ENCODE measurements around the gene TFCP2.

TFCP2 gene

GRCh38 chr12:51197736-51198567 is 25.0 kb upstream of the TFCP2 start:
- DNase-seq, result no peak

DNA sequence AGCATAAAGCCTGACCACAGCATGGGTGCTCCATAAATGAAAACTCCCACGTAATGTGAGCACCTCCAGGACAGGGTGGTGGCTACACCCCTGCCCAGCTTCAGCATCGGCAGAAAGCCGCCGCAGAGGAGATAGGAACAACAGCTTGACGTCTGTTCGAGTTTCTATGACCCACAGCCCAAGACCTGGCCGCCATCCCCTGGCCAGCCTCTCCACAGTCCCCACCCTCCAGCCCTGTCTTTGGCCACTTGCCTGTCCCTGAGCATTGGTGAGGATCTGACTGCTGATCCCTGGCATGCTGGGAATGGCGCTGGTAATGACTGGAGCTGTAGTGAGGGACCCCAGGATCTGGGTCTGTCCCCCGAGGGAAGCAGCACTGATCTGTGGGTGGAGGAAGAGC is 23.6 kb upstream of the TFCP2 start:
- no peak for DNase-seq

DNA sequence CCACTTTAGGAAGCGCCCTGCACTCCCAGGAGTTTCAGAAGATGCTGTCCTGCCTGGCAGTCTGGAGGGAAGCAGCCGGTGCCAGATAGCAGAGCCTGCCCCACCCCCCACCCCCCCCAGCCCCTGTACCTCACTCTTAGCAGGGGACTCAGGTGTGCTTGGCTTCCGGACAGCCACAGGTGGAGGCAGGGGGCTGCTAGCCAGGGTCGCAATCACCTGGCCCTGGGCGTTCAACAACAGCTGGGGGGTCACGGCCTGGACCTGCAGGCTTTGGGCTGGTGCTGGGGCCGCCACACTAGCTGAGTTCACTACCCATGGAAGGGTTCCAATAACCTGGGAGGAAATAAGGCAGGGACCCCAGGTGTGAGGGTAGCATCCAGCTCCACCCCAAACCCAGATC is 22.9 kb upstream of the TFCP2 start:
- no peak for DNase-seq

- no peak for DNase-seq
Observed at GRCh38 chr12:51192284-51192671, 19.3 kb upstream of the TFCP2 start.

DNA sequence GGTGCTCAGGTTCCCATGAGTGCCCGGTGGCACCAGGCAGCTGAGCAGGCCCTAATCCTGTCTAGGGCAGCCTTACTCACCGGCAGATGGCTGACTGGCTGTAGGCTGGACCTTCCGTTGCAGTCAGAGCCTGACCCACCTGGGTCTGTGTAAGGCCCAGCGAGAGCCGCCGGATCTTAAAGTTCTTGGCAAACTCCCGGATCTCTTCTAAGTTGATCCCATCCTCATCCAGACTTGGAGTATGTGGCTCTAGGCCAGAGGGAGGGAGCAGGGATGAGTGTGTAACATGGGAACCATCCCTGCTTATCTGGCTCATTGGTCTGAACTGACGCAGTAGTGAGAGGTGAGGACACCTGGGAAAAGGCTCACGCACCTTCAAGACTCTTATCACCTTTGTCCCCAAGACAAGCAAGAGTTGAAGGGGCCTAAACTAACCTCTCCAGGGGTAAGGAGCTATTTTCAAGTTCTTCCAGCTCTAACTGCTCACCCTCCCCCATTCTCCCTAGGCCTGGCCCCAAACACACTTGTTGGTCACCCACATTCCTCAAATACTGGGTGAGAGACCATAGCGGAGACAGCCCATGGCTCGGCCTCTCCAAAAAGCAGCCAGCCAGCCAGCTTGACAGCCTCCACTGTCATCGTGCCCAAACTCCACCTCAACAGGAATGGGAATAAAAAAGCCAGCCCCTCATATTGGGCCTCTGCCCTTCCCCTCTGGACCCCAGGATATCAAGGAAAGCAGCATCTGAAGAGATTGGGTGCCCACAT is 18.8 kb upstream of the TFCP2 start:
- no peak for DNase-seq

GRCh38 chr12:51190820-51191219 is 17.9 kb upstream of the TFCP2 start:
- no peak for DNase-seq

DNA sequence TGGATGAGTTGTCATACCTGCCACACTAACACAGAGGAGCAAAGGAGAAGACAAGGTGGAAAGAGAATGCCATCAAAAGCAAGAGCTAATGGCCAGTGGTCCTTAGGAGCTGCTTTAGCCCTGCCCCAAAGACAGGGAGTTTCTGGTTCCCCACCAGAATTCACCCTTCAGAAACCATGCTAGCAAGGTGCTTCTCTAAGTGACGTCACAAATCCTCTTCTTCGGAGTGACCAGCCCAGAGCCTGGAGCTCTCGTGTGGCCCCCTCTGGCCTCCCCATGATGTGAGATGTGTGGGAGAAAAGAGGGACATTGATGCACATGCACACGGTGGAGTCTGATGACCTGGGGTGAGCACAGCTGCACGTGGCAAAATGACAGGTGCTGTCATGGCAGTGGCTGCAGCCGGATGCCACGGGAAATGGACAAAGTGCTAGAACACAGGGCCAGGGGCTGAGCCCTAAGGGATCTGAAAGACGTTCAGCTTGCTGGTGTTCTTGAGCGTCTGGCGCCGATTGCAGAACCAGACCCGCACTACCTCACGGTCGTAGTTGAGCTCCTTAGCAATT is 16.9 kb upstream of the TFCP2 start:
- no peak for DNase-seq

GRCh38 chr12:51188359-51189051 is 15.6 kb upstream of the TFCP2 start:
- DNase-seq, result no peak

GRCh38 chr12:51187370-51187987 is 14.5 kb upstream of the TFCP2 start:
- no peak for DNase-seq

DNA sequence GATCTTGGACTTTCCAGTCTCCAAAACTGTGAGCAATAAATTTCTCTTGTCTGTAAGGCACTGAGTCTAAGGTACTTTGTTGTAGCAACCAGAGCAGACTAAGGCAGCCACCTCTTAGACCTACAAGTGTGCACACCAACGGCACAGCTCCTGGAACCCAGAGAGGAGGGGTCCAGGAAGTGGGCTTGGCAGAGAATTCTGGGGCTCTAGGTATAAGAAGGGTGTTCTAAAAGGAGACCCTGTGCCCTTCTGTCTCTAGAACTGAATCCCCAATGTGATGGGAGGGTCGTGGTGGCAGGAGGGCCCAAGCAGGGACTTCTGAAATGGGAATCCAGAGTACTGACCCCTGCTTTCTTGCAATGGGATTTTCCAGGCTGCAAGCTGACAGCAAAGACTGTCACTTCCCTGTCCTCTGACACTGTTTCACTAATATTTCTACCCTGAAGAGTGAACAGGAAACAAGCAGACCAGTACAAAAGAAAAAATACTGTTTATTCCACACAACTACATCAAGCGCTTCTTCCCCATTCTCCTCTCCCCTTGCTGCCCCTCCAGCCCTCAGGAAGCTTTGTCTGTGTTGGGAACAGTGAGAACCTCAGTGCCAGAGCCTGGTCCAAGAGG is 13.6 kb upstream of the TFCP2 start:
- no peak for DNase-seq

GRCh38 chr12:51185171-51185717 is 12.3 kb upstream of the TFCP2 start:
- no peak for DNase-seq

DNA sequence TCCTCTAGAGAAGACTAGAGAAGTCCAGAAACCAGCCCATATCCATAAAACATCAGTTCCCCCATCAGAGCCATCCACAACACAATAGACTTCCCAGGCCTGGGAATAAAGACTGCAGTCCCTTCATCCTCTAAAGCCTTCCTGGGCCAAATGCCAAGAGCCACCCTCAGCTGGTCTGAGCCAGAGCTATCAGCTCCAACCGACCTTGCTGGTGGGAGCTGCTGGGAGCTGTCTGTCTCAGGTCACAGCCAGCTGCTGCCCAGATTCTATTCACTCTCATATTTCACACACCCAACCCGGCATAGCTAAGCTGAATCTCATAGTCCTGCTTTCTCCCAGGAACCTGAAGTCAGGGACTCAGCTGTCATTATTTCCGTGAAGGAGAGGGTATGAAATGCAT is 10.9 kb upstream of the TFCP2 start:
- DNase-seq, result no peak

GRCh38 chr12:51183349-51183748 is 10.4 kb upstream of the TFCP2 start:
- DNase-seq, result no peak

- no peak for DNase-seq
Observed at GRCh38 chr12:51181558-51181957, 8.6 kb upstream of the TFCP2 start.

GRCh38 chr12:51177897-51178296 is 5.0 kb upstream of the TFCP2 start:
- DNase-seq, result no peak

DNA sequence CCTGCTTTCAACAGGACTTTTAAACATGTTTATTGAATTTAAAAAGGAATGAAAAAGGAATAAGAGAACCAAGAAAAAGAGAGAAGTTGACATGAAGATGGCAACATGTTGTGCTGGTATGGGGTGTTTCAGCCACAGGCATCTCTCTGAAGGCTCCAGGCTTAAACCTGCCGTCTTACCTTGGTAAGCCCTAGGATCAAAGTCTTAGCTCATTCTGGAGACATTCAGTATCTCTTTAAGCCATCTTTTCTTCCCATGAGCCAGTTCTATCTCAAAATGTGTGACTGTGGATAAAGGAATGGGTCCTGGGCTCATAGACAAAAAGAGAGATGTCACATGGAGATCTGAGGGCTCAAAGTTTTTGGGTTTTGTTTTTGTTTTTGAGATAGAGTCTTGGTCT is 1.6 kb upstream of the TFCP2 start:
- no peak for DNase-seq

DNA sequence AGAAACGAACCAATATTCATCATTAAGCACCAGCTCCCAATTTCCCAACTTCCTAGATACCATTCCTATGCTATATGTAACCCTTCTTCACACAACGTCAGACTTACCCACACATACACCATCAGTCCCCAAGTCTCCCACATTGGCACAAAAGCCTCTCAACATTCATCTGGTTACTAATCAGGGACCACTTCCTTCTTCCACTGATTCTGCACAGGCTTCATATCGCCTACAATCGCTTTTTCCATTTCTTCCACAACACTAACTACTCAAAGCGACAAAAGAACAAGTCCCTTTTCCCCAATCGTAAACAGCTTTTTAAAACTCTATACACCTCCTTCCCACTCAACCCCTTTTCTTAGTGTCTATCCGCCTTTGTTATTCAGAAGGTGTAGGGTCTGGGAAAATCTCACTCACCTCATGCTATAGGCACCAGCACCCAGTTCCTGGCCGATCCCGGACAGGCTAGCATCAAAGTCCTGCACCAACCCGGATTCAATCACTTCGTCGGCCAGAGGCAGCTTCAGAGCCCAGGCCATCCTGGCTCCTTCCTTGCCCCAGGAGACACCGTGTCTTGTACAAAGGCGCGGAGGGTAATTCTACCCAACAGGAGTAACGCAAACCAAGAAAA is 936 bp downstream of the TFCP2 start:
- no peak for DNase-seq

- no peak for DNase-seq
Observed at GRCh38 chr12:51163795-51164194, 9.1 kb downstream of the TFCP2 start.

- no peak for DNase-seq
Observed at GRCh38 chr12:51162217-51162616, 10.7 kb downstream of the TFCP2 start.

DNA sequence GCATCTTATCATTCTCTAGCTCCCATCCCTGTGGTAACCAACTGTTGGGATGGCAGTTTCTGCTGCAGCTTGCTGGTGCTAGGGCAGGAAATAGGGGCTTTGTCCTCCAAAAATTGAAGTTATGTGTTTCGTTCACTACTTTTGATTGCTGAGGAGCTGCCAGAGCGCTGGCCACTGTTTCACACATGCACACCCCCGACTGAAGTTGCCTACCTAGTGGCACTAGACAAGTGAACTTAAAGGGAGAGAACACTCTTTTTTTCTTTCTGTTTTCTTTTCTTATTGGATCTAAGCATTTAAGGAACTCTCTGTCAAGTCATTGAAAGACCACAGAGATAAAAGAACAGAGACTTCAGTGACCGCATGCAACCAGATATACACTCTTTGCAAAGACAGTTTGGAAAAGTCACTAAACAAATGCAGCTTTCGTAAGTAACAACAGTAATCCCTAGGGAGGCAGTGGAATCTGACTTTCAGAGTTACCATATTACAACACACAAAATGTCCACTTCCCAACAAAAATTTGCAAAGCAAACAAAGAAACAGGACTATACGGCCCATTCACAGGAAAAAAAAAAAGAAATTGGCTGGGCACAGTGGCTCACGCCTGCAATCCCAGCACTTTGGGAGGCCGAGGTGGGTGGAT is 12.0 kb downstream of the TFCP2 start:
- DNase-seq, result no peak

DNA sequence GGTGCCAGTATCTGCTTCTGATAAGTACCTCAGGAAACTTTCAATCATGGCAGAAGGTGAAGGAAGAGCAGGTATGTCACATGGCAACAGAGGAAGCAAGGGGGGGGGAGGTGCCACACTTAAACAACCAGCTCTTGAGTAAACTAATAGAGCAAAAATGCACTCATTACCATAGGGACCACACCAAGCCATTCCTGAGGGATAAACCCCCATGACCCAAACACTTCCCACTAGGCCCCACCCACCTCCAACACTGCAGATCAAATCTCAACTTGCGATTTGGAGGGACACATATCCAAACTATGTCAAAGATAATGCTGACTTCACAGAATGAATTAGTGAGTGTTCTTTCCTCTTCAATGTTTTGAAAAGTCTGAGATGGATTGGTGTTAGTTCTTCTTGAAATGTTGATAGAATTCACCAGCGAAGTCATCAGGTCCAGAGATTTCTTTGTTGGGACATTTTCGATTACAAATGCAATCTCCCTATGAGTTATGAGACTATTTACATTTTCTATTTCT is 16.6 kb downstream of the TFCP2 start:
- DNase-seq, result no peak
